ENCODE data around the gene CDYL. TPM values are rescaled to one million over a fixed set of nuclear protein-coding genes. Genes with fewer than 3 reads are reported as not detected.

Gene CDYL
- total and polyA plus RNA-seq, 4 donors = 3.3 to 25.4 (median 11.0) TPM

- Histone ChIP-seq H3K4me3 (ENCODE audit: low read depth in 1 of 3, low read length in 3 of 3) (no peak overlapping the region), H3K27ac (ENCODE audit: low read depth in 1 of 2, low read length in 2 of 2) (no peak overlapping the region), H3K36me3 (ENCODE audit: control insufficient read depth in 4 of 4, insufficient read depth in 3 of 4, low read depth in 1 of 4, low read length in 3 of 4) (peaks cover 0 to 2% (median 0%) of the 10 kb centered on the region in 4 donors), H3K4me1 (ENCODE audit: control insufficient read depth in 4 of 4, insufficient read depth in 4 of 4, low read length in 3 of 4) (peaks cover 0 to 11% (median 2%) of the 10 kb centered on the region in 4 donors), H3K9ac (ENCODE audit: low read depth in 1 of 2, low read length in 2 of 2) (no peak overlapping the region), H3K9me3 (ENCODE audit: control insufficient read depth in 4 of 4, low read length in 3 of 4) (no peaks in the 10 kb centered on the region), H3K27me3 (ENCODE audit: control insufficient read depth in 4 of 4, insufficient read depth in 4 of 4, low read length in 3 of 4) (no peaks in the 10 kb centered on the region)
- DNase-seq (ENCODE audit: low spot score) = no peak
- 70% methylated on average over 11 of the region's 11 CpGs for WGBS
- TF ChIP-seq ZBTB33 (IDR thresholded peaks at IDR 0.05) (no peak), RAD21 (IDR thresholded peaks at IDR 0.05) (no peak), RXRA (IDR thresholded peaks at IDR 0.05) (no peak), HNF4G (IDR thresholded peaks at IDR 0.05) (no peak), NR2F2 (IDR thresholded peaks at IDR 0.05) (no peak), GABPA (IDR thresholded peaks at IDR 0.05 in 1 of 2, conservative IDR thresholded peaks at IDR 0.05 in 1 of 2) (no peak), REST (IDR thresholded peaks at IDR 0.05) (no peak), HNF4A (conservative IDR thresholded peaks at IDR 0.05) (no peak), FOXA1 (IDR thresholded peaks at IDR 0.05) (no peak)
Observed at GRCh38 chr6:4906293-4907276, 130.4 kb downstream of the CDYL start.

GRCh38 chr6:4907602-4908001 is 131.4 kb downstream of the CDYL start:
- Histone ChIP-seq H3K4me1 (ENCODE audit: control insufficient read depth in 4 of 4, insufficient read depth in 4 of 4, low read length in 3 of 4) (peaks cover 0 to 7% (median 0%) of the 10 kb centered on the region in 4 donors), H3K9me3 (ENCODE audit: control insufficient read depth in 4 of 4, low read length in 3 of 4) (no peaks in the 10 kb centered on the region), H3K36me3 (ENCODE audit: control insufficient read depth in 4 of 4, insufficient read depth in 3 of 4, low read depth in 1 of 4, low read length in 3 of 4) (peaks cover 0 to 2% (median 0%) of the 10 kb centered on the region in 4 donors), H3K27ac (ENCODE audit: low read depth in 1 of 2, low read length in 2 of 2) (no peak overlapping the region), H3K9ac (ENCODE audit: low read depth in 1 of 2, low read length in 2 of 2) (no peak overlapping the region), H3K27me3 (ENCODE audit: control insufficient read depth in 4 of 4, insufficient read depth in 4 of 4, low read length in 3 of 4) (no peaks in the 10 kb centered on the region), H3K4me3 (ENCODE audit: low read depth in 1 of 3, low read length in 3 of 3) (no peak overlapping the region)
- no peak for TF ChIP-seq CTCF (IDR thresholded peaks at IDR 0.05; ENCODE audit: low read depth, low read length, missing input control)
- TF ChIP-seq HNF4G (IDR thresholded peaks at IDR 0.05) = no peak
- TF ChIP-seq EGR1 (IDR thresholded peaks at IDR 0.05; ENCODE audit: low read depth in 2 of 2) = no peak
- WGBS = 86% methylated on average over 6 of the region's 6 CpGs
- no peak for DNase-seq (ENCODE audit: low spot score)

All from liver (tissue), 9 donors.